Measurements from ENCODE around the gene KRT6C.
"Not testable (repeated sequence)": the region's sequence is repeated elsewhere in the genome, so short reads cannot be mapped to it uniquely, and the experiment has no call there.

KRT6C gene

GRCh38 chr12:52454411-52455201, 19.0 kb downstream of the KRT6C start:
- no peak for DNase-seq

- no peak for DNase-seq
These were observed 21.5 kb downstream of the KRT6C start, which contains the start of gene KRT6B for GRCh38 chr12:52452101-52452500. Gene KRT6B, minus strand, starts transcription at chr12:52452146. Its CDS starts 68 bp downstream, at chr12:52452078.

- DNase-seq, result no peak
These were observed 25.4 kb downstream of the KRT6C start for GRCh38 chr12:52448228-52448627.

- not testable (repeated sequence) for DNase-seq
These were observed 26.4 kb downstream of the KRT6C start for GRCh38 chr12:52447196-52447595.

GRCh38 chr12:52446367-52447045, 27.1 kb downstream of the KRT6C start:
- DNase-seq, result no peak

GRCh38 chr12:52445876-52446275, 27.7 kb downstream of the KRT6C start:
- DNase-seq, result no peak

GRCh38 chr12:52444647-52445595, 28.7 kb downstream of the KRT6C start:
- DNase-seq, result no peak

- DNase-seq, result no peak
These were observed 29.6 kb downstream of the KRT6C start for GRCh38 chr12:52443966-52444365.

GRCh38 chr12:52442600-52443061, 31.0 kb downstream of the KRT6C start:
- no peak for DNase-seq

GRCh38 chr12:52441320-52441911, 32.2 kb downstream of the KRT6C start:
- DNase-seq, result no peak

GRCh38 chr12:52440821-52441319, 32.7 kb downstream of the KRT6C start:
- DNase-seq, result no peak

GRCh38 chr12:52439845-52440244, 33.8 kb downstream of the KRT6C start:
- DNase-seq, result no peak

GRCh38 chr12:52439420-52439819, 34.2 kb downstream of the KRT6C start:
- DNase-seq, result no peak

GRCh38 chr12:52438305-52439301, 35.0 kb downstream of the KRT6C start:
- DNase-seq, result no peak

GRCh38 chr12:52437508-52437907, 36.1 kb downstream of the KRT6C start:
- no peak for DNase-seq

- DNase-seq, result no peak
These were observed 36.7 kb downstream of the KRT6C start for GRCh38 chr12:52436828-52437474.

GRCh38 chr12:52436000-52436827, 37.4 kb downstream of the KRT6C start:
- no peak for DNase-seq

- no peak for DNase-seq
These were observed 38.0 kb downstream of the KRT6C start for GRCh38 chr12:52435659-52435999.

- DNase-seq, result no peak
These were observed 38.7 kb downstream of the KRT6C start for GRCh38 chr12:52434760-52435530.

All from SHP77 (cell line).